ENCODE data around the gene TRAIP. TPM values are rescaled to one million over a fixed set of nuclear protein-coding genes. Genes with fewer than 3 reads are reported as not detected.

The TRAIP gene
- total RNA-seq, 1 donor from 2014 or later = 2.6 TPM

DNA sequence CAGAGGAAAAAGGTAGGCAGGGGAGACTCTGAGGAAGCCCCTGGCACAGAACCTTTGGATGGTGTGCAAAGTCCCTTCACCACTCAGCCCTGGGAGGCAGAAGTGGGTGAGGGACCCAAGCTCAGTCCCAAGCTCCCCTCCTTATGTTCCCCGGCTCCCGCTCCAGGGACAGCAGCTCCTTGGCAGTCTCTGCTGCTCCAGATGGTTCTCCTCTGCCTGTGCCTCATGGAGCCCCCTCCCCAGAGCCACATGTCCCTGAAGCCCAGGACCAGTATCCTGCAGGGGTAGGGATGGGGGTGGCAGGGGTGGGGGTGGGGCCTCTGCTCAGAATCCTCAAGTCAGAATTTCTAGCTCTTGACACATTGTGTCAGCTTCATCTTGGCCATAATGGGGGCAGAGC lies 21.4 kb upstream of the TRAIP start:
- Histone ChIP-seq H3K9ac (ENCODE audit: low read depth in 1 of 3, low read length in 3 of 3) (no peak overlapping the region), H3K9me3 (ENCODE audit: control insufficient read depth in 3 of 3, low read length in 3 of 3) (no peaks in the 10 kb centered on the region), H3K27ac (ENCODE audit: low read depth, low read length) (no peak overlapping the region)

DNA sequence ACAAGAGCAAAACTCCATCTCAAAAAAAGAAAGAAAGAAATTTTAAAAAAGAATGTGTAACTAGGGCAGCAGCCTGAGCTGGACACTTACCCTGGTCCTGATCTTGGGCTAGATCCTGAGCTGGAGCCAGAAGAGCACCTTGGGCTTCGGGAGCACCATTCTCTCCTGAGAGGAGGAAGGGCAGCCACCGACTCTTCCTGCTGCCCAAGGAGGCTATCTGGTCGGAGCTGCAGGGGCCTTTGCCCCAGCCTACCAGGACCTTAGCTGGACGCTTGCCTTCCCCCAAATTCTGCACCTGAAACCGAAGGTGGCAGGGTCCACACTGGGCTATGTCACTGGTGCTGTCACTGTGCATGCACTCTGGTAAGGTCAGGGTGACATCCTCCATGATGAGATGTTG lies 20.2 kb upstream of the TRAIP start:
- H3K27ac ChIP-seq (ENCODE audit: low read depth, low read length) = no peak overlapping the region
- H3K27me3 ChIP-seq (ENCODE audit: control insufficient read depth in 3 of 3, insufficient read depth in 3 of 3, low read length in 3 of 3) = peaks cover 2 to 7% (median 4%) of the 10 kb centered on the region in 3 donors
- H3K36me3 ChIP-seq (ENCODE audit: control insufficient read depth in 3 of 3, insufficient read depth in 3 of 3, low read length in 3 of 3) = no peaks in the 10 kb centered on the region
- no peaks in the 10 kb centered on the region for H3K9me3 ChIP-seq (ENCODE audit: control insufficient read depth in 3 of 3, low read length in 3 of 3)
- H3K4me3 ChIP-seq (ENCODE audit: low read length in 3 of 3) = no peak overlapping the region
- peaks cover 7 to 13% (median 13%) of the 10 kb centered on the region in 3 donors for H3K4me1 ChIP-seq (ENCODE audit: control insufficient read depth in 3 of 3, insufficient read depth in 3 of 3, low read length in 3 of 3)
- H3K9ac ChIP-seq (ENCODE audit: low read depth in 1 of 3, low read length in 3 of 3) = no peak overlapping the region

More for the DNA sequence above, 21.4 kb upstream of the TRAIP start:
- Histone ChIP-seq H3K27me3 (ENCODE audit: control insufficient read depth in 3 of 3, insufficient read depth in 3 of 3, low read length in 3 of 3) (no peaks in the 10 kb centered on the region), H3K4me1 (ENCODE audit: control insufficient read depth in 3 of 3, insufficient read depth in 3 of 3, low read length in 3 of 3) (peaks cover 18 to 25% (median 25%) of the 10 kb centered on the region in 3 donors), H3K4me3 (ENCODE audit: low read length in 3 of 3) (no peak overlapping the region), H3K36me3 (ENCODE audit: control insufficient read depth in 3 of 3, insufficient read depth in 3 of 3, low read length in 3 of 3) (no peaks in the 10 kb centered on the region)

DNA sequence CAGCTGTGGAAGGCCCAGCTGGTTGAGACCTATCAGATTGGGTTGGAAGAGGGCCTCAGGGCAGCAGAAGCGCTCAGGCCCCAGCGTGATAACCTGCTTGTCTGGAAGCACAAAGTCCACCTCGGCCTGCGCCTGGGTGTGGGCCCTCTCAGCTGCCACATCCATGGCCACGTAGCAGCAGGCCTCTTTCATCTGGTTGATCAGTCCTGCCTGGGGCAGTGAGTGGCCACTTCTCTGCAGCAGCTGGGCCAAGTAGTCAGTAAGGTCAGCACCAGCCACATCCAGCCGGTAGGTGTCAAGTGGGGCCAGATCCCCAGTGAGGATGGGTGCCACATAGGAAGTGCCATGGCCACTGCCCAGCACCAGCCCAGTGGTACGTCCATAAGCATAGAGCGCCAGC lies 17.3 kb upstream of the TRAIP start:
- Histone ChIP-seq H3K9ac (ENCODE audit: low read depth in 1 of 3, low read length in 3 of 3) (no peak overlapping the region), H3K4me1 (ENCODE audit: control insufficient read depth in 3 of 3, insufficient read depth in 3 of 3, low read length in 3 of 3) (peaks cover 0 to 5% (median 0%) of the 10 kb centered on the region in 3 donors), H3K4me3 (ENCODE audit: low read length in 3 of 3) (no peak overlapping the region), H3K27ac (ENCODE audit: low read depth, low read length) (no peak overlapping the region), H3K36me3 (ENCODE audit: control insufficient read depth in 3 of 3, insufficient read depth in 3 of 3, low read length in 3 of 3) (no peaks in the 10 kb centered on the region), H3K27me3 (ENCODE audit: control insufficient read depth in 3 of 3, insufficient read depth in 3 of 3, low read length in 3 of 3) (peaks cover 27 to 33% (median 28%) of the 10 kb centered on the region in 3 donors), H3K9me3 (ENCODE audit: control insufficient read depth in 3 of 3, low read length in 3 of 3) (no peaks in the 10 kb centered on the region)

DNA sequence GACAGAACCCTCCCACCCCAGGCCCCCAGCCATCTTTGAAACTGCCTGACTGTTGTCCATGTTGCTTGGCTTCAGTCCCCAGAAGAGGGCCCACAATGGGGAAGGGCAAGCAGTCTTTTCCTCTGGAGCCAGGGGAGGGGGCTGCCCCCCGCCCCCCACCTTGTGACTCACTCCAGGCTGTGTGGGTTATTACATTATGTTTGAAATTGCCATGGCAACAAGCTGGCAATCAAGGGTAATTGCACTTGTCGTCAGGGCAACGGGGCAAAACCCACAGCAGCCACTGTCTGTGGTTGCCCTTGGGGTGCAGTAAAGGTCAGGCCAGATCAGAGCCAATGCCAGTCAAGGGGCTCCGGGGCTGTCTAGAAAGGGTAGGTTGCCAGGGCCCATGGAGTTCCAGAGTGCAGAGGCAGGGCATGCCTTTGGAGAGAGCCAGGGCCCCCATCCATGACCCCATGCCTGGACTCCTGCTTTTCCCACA lies 16.5 kb upstream of the TRAIP start:
- peaks cover 0 to 5% (median 0%) of the 10 kb centered on the region in 3 donors for H3K4me1 ChIP-seq (ENCODE audit: control insufficient read depth in 3 of 3, insufficient read depth in 3 of 3, low read length in 3 of 3)
- peaks cover 33 to 41% (median 36%) of the 10 kb centered on the region in 3 donors for H3K27me3 ChIP-seq (ENCODE audit: control insufficient read depth in 3 of 3, insufficient read depth in 3 of 3, low read length in 3 of 3)
- no peak overlapping the region for H3K27ac ChIP-seq (ENCODE audit: low read depth, low read length)

DNA sequence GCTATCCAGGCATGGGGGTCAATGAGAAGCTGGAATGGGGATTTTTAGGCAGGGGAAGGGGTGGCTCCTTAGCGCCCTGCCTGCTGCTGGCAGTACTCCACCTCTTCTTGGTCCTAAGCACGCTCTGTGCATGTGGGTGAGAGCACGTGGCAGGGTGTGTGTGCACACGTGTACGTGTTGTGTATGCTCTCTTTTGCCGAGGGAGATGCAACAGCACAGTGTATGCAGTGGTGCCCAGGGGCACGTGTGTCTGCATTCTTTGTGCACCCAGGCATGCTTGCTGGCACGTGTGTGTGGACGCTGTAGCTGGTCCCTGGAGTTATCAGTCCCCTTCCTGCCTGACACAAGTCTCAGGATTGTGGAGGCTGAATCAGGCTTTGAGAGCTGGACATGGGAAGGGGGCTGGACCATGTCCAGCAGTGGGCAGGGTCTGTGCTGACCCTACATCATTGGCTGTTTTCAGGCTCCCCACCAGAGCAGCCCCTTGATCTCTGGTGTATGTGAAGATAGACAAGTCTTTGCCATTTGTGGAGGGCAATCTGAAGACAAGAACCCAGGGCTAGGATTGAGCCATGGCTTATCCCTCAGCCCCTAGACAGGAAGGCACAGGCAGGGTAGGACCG lies 15.3 kb upstream of the TRAIP start:
- Histone ChIP-seq H3K4me1 (ENCODE audit: control insufficient read depth in 3 of 3, insufficient read depth in 3 of 3, low read length in 3 of 3) (peaks cover 0 to 5% (median 0%) of the 10 kb centered on the region in 3 donors), H3K27ac (ENCODE audit: low read depth, low read length) (no peak overlapping the region), H3K27me3 (ENCODE audit: control insufficient read depth in 3 of 3, insufficient read depth in 3 of 3, low read length in 3 of 3) (peaks cover 35 to 42% (median 38%) of the 10 kb centered on the region in 3 donors), H3K9me3 (ENCODE audit: control insufficient read depth in 3 of 3, low read length in 3 of 3) (no peaks in the 10 kb centered on the region), H3K36me3 (ENCODE audit: control insufficient read depth in 3 of 3, insufficient read depth in 3 of 3, low read length in 3 of 3) (no peaks in the 10 kb centered on the region), H3K4me3 (ENCODE audit: low read length in 3 of 3) (no peak overlapping the region), H3K9ac (ENCODE audit: low read depth in 1 of 3, low read length in 3 of 3) (no peak overlapping the region)

More for the DNA sequence above, 16.5 kb upstream of the TRAIP start:
- Histone ChIP-seq H3K9me3 (ENCODE audit: control insufficient read depth in 3 of 3, low read length in 3 of 3) (no peaks in the 10 kb centered on the region), H3K36me3 (ENCODE audit: control insufficient read depth in 3 of 3, insufficient read depth in 3 of 3, low read length in 3 of 3) (no peaks in the 10 kb centered on the region), H3K4me3 (ENCODE audit: low read length in 3 of 3) (no peak overlapping the region), H3K9ac (ENCODE audit: low read depth in 1 of 3, low read length in 3 of 3) (no peak overlapping the region)

DNA sequence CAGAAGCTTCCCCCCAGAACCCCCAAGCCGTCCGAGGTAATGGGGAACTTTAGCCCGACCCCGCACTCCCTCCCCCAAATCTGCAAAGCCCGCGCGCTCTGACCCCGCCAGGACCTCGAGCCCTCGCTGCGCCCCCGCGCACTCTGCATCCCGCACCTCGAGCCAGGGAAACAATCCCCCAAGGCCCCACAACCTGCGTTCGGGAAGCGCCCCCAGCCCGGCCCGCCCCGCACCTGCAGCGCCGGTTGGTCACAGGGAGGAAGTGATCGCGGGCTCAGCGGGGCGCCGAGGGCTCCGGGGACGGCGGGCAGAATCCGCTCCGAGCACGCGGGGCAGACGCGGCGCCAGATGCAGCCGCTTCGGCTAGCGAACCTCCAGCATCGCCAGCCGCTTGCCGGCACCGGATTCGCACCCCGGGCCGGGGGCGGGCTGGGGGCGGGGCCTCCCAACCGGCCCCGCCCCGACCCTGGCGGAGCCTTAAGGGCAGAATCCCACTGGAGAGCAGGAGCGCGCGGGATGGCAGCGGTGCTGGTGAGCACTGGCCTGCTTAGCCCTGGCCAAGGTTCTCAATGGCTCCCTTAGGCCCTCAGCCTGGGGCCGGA lies 13.3 kb upstream of the TRAIP start, which contains the start of gene CAMKV:
Gene CAMKV (minus strand): TSS at position 382 of the 602 bp plus-strand sequence. CDS start 7,518 bp downstream, outside the sequence.
- Histone ChIP-seq H3K27me3 (ENCODE audit: control insufficient read depth in 3 of 3, insufficient read depth in 3 of 3, low read length in 3 of 3) (peaks cover 35 to 42% (median 40%) of the 10 kb centered on the region in 3 donors), H3K36me3 (ENCODE audit: control insufficient read depth in 3 of 3, insufficient read depth in 3 of 3, low read length in 3 of 3) (no peaks in the 10 kb centered on the region), H3K4me1 (ENCODE audit: control insufficient read depth in 3 of 3, insufficient read depth in 3 of 3, low read length in 3 of 3) (peaks cover 0 to 17% (median 13%) of the 10 kb centered on the region in 3 donors), H3K9me3 (ENCODE audit: control insufficient read depth in 3 of 3, low read length in 3 of 3) (no peaks in the 10 kb centered on the region), H3K9ac (ENCODE audit: low read depth in 1 of 3, low read length in 3 of 3) (no peak within 1 kb of the TSS), H3K4me3 (ENCODE audit: low read length in 3 of 3) (no peak within 1 kb of the TSS), H3K27ac (ENCODE audit: low read depth, low read length) (no peak within 1 kb of the TSS)

DNA sequence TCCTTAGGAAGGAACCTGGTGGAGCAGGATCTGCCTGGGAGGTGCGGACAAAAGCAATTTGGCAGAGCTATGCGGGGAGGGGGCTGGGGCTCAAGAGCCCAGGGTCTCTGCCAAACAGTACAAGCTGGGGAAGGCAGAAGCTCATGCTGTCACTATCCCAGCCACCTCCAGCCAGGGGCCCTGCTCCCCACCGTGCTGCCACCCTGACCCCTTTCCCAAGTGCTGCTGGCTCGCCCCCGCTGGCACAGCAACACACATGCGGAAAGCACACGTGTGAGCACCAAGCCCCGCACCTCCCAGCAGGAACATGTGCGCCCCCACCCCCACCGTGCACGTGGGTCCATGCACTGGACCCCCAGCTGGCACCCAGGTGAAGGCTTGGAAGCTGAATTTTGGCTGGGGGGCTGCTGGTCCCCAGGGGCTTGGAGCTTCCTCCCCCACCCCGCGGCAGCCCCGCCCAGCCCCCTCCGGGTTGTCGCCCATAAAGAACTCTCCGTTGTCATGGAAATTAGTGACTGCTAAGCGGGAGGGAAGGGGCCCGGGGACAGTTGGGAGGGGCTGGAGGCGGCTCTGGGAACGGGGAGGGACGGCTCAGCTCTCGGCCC lies 12.6 kb upstream of the TRAIP start:
- Histone ChIP-seq H3K36me3 (ENCODE audit: control insufficient read depth in 3 of 3, insufficient read depth in 3 of 3, low read length in 3 of 3) (no peaks in the 10 kb centered on the region), H3K4me1 (ENCODE audit: control insufficient read depth in 3 of 3, insufficient read depth in 3 of 3, low read length in 3 of 3) (peaks cover 0 to 20% (median 18%) of the 10 kb centered on the region in 3 donors), H3K9ac (ENCODE audit: low read depth in 1 of 3, low read length in 3 of 3) (no peak overlapping the region), H3K27ac (ENCODE audit: low read depth, low read length) (no peak overlapping the region), H3K9me3 (ENCODE audit: control insufficient read depth in 3 of 3, low read length in 3 of 3) (no peaks in the 10 kb centered on the region), H3K4me3 (ENCODE audit: low read length in 3 of 3) (no peak overlapping the region), H3K27me3 (ENCODE audit: control insufficient read depth in 3 of 3, insufficient read depth in 3 of 3, low read length in 3 of 3) (peaks cover 35 to 45% (median 42%) of the 10 kb centered on the region in 3 donors)

DNA sequence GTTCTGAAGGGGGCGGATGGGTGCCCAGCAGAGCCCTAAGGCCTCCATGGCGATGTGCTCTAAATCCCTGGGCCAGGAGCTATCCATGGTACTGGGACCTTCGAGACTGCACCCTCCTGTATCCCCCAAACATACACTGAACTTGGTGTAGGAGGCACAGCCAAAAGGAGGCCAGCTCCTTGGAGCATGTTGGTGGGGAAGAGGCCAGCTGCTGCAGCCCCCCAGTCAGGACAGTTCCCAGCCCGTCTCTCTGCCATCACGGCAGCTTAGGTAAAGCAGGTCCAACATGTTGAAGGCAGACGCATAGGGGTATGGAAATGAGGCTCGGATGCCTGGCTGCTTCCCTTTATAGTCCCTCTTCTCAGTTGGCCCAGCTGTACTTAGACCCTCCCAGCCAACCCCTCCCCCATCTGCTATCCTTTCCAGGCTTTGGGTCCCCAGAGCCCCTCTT lies 11.5 kb upstream of the TRAIP start:
- Histone ChIP-seq H3K36me3 (ENCODE audit: control insufficient read depth in 3 of 3, insufficient read depth in 3 of 3, low read length in 3 of 3) (no peaks in the 10 kb centered on the region), H3K9ac (ENCODE audit: low read depth in 1 of 3, low read length in 3 of 3) (no peak overlapping the region), H3K9me3 (ENCODE audit: control insufficient read depth in 3 of 3, low read length in 3 of 3) (no peaks in the 10 kb centered on the region), H3K27me3 (ENCODE audit: control insufficient read depth in 3 of 3, insufficient read depth in 3 of 3, low read length in 3 of 3) (peaks cover 35 to 52% (median 42%) of the 10 kb centered on the region in 3 donors), H3K4me3 (ENCODE audit: low read length in 3 of 3) (no peak overlapping the region), H3K4me1 (ENCODE audit: control insufficient read depth in 3 of 3, insufficient read depth in 3 of 3, low read length in 3 of 3) (peaks cover 0 to 20% (median 18%) of the 10 kb centered on the region in 3 donors), H3K27ac (ENCODE audit: low read depth, low read length) (no peak overlapping the region)

DNA sequence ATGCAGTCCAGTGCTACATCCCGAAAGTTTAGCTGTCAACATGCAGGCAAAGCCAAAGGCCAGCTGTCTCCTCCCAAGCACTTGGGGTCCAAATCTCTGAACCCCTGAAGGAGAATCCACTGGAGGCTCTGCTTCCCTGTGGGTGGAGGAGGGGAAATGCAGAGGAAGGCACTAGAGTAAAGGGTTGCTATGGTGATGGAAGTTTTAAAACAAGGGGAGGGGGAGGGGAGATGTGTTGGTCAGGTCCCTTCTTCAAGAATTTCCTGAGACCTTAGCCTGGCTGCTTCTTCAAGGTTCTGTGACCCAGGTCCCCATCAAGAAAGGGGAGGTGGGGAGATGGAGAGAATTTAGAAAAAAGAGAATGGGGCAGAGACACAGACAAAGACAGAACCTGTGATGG lies 11.0 kb upstream of the TRAIP start:
- Histone ChIP-seq H3K4me3 (ENCODE audit: low read length in 3 of 3) (no peak overlapping the region), H3K27ac (ENCODE audit: low read depth, low read length) (no peak overlapping the region), H3K4me1 (ENCODE audit: control insufficient read depth in 3 of 3, insufficient read depth in 3 of 3, low read length in 3 of 3) (peaks cover 0 to 20% (median 18%) of the 10 kb centered on the region in 3 donors), H3K36me3 (ENCODE audit: control insufficient read depth in 3 of 3, insufficient read depth in 3 of 3, low read length in 3 of 3) (no peaks in the 10 kb centered on the region), H3K9ac (ENCODE audit: low read depth in 1 of 3, low read length in 3 of 3) (no peak overlapping the region), H3K9me3 (ENCODE audit: control insufficient read depth in 3 of 3, low read length in 3 of 3) (no peaks in the 10 kb centered on the region), H3K27me3 (ENCODE audit: control insufficient read depth in 3 of 3, insufficient read depth in 3 of 3, low read length in 3 of 3) (peaks cover 35 to 52% (median 46%) of the 10 kb centered on the region in 3 donors)
